Natural killer cell (primary cell): ENCODE measurements around the gene GPATCH11. TPM values are rescaled to one million over a fixed set of nuclear protein-coding genes. Genes with fewer than 3 reads are reported as not detected.

Experiments used
- ATAC-seq, 3 donors: fragments of 150-1000 bp in 2 of 3; fragments of 200-7000 bp in 1 of 3; cut with Tn5 transposase; 1 replicate in 1 of 3; 2 replicates in 2 of 3; pipeline ENCODE4 v1.10.0; 2021; ENCODE audit warnings: mild to moderate bottlenecking in 2 of 3, moderate library complexity in 2 of 3
- DNase-seq, 2 donors: peaks; one replicate each; pipeline versions ENCODE4 v3.0.0 to v3.0.0-alpha.2; 2013 to 2021; ENCODE audit warnings: mixed read lengths in 1 of 2
- H3K27ac ChIP-seq: one replicate; pipeline ENCODE4 v1.5.1; 2013; ENCODE audit warnings: mild to moderate bottlenecking, low read length
- H3K27me3 ChIP-seq: one replicate; pipeline ENCODE4 v1.6.1; 2013; ENCODE audit warnings: low read length; ENCODE audit not compliant: control insufficient read depth, insufficient read depth
- H3K36me3 ChIP-seq: one replicate; pipeline ENCODE4 v1.6.1; 2013; ENCODE audit warnings: low read length; ENCODE audit not compliant: control insufficient read depth, insufficient read depth
- H3K4me1 ChIP-seq: one replicate; pipeline ENCODE4 v1.6.1; 2013; ENCODE audit warnings: low read length; ENCODE audit not compliant: control insufficient read depth, insufficient read depth
- H3K4me3 ChIP-seq: one replicate; pipeline ENCODE4 v1.5.1; 2013; ENCODE audit warnings: low read length
- H3K9me3 ChIP-seq: one replicate; pipeline ENCODE4 v1.6.1; 2013; ENCODE audit warnings: low read length; ENCODE audit not compliant: control insufficient read depth, insufficient read depth
- H3K27ac Mint-ChIP-seq, 2 donors: one replicate each; pipeline ENCODE4 v1.8.0; 2022; ENCODE audit warnings: mild to moderate bottlenecking in 2 of 2, mixed read lengths in 2 of 2, moderate library complexity in 1 of 2
- H3K27me3 Mint-ChIP-seq, 2 donors: one replicate each; pipeline ENCODE4 v1.8.0; 2022; ENCODE audit warnings: low read depth in 2 of 2, mixed read lengths in 2 of 2
- H3K36me3 Mint-ChIP-seq: one replicate; pipeline ENCODE4 v1.8.0; 2022; ENCODE audit warnings: mixed read lengths
- H3K4me1 Mint-ChIP-seq, 2 donors: one replicate each; pipeline ENCODE4 v1.8.0; 2022; ENCODE audit warnings: mixed read lengths in 2 of 2
- H3K4me3 Mint-ChIP-seq: one replicate; pipeline ENCODE4 v1.8.0; 2022; ENCODE audit warnings: mild to moderate bottlenecking, moderate library complexity, mixed read lengths
- H3K9me3 Mint-ChIP-seq, 2 donors: one replicate each; pipeline ENCODE4 v1.8.0; 2022; ENCODE audit warnings: mixed read lengths in 2 of 2
- WGBS: methylation state at CpG from one replicate; pipeline ENCODE4 v1.1.7; 2013; ENCODE audit warnings: missing lambda C conversion rate; ENCODE audit not compliant: insufficient coverage; 5-methylcytosine and 5-hydroxymethylcytosine counted together
- intact Hi-C: fragments of 100-400 bp; cut with micrococcal nuclease; formaldehyde crosslinking; loops from one replicate; pipeline ENCODE4 v1.14.2; 2022
- total RNA-seq, 4 donors: library from RNA; stranded (reverse); fragments of 120-200 nt in 1 of 4; gene quantifications; one replicate each; pipeline versions ENCODE4 v1.2.3 to v1.2.4, GENCODE V29; 2013 to 2022
- TF ChIP-seq, protein P1 (sequence below): fragments of 200-600 bp; IDR thresholded peaks from one replicate; pipeline ENCODE4 v1.8.0; 2022; ENCODE audit warnings: antibody characterized with exemption

Gene GPATCH11
- total RNA-seq, 3 donors from 2014 or later (not counting 1 experiment from before 2014, with no cell fraction given): 6.5 to 18.2 (median 8.6) TPM

DNA sequence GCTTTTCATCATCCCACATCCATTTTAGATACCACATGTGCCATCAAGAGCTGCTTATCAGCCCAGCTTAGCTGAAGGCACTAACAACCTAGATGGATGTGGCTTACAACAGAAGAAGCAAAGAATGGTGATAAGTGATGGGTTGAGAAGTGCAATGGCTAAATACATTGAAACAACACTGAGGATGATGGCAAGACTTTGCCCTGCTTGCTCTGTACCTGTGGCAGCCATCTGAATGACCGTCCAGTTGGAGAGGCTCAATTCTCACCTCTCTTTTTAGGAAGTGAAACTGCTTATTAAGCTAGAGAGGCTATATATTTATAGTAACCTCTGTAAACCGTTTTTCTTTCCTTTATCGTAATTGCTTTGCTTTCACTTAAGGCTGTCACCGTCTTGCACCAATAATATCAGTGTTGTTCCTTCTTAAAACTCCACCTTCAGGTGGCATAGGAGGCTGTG, 5.7 kb downstream of the GPATCH11 start:
- Histone ChIP-seq H3K27ac (no peak overlapping the region), H3K4me1 (peaks cover 5% of the 10 kb centered on the region), H3K4me3 (no peak overlapping the region), H3K27me3 (no peaks in the 10 kb centered on the region), H3K36me3 (peaks cover 51% of the 10 kb centered on the region), H3K9me3 (no peaks in the 10 kb centered on the region)
- H3K27me3 Mint-ChIP-seq: no peaks in the 10 kb centered on the region
- H3K36me3 Mint-ChIP-seq: peaks cover 6% of the 10 kb centered on the region
- ATAC-seq: no peak
- no peak overlapping the region for H3K4me3 Mint-ChIP-seq
- whole genome bisulfite sequencing: no CpG with 5 or more reads among the region's 4 CpGs
- TF ChIP-seq, protein P1, sequence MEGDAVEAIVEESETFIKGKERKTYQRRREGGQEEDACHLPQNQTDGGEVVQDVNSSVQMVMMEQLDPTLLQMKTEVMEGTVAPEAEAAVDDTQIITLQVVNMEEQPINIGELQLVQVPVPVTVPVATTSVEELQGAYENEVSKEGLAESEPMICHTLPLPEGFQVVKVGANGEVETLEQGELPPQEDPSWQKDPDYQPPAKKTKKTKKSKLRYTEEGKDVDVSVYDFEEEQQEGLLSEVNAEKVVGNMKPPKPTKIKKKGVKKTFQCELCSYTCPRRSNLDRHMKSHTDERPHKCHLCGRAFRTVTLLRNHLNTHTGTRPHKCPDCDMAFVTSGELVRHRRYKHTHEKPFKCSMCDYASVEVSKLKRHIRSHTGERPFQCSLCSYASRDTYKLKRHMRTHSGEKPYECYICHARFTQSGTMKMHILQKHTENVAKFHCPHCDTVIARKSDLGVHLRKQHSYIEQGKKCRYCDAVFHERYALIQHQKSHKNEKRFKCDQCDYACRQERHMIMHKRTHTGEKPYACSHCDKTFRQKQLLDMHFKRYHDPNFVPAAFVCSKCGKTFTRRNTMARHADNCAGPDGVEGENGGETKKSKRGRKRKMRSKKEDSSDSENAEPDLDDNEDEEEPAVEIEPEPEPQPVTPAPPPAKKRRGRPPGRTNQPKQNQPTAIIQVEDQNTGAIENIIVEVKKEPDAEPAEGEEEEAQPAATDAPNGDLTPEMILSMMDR: no peak
- no peaks in the 10 kb centered on the region for H3K9me3 Mint-ChIP-seq
- intact Hi-C loops: no loop called here
- no peak for DNase-seq
- peak overlapping the region in 1 of 2 donors; percentile 37 for H3K27ac Mint-ChIP-seq
- H3K4me1 Mint-ChIP-seq: peaks cover 13 to 17% of the 10 kb centered on the region in 2 donors

DNA sequence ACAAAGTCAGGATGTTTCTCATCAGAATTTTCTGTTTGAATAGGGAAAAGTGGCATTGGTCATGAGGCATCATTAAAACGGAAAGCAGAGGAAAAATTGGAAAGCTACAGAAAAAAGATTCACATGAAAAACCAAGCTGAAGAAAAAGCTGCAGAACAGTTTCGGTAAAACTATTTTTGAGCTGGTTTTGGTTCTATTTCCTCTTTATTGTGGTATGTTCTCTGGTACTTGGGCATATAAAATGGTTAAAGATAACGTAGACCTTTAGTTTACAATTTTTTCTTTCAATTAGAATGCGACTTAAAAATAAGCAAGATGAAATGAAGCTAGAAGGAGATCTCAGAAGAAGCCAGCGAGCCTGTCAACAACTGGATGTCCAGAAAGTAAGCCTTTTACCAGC, 7.6 kb downstream of the GPATCH11 start:
- Histone ChIP-seq H3K36me3 (peaks cover 69% of the 10 kb centered on the region), H3K27ac (no peak overlapping the region)

DNA sequence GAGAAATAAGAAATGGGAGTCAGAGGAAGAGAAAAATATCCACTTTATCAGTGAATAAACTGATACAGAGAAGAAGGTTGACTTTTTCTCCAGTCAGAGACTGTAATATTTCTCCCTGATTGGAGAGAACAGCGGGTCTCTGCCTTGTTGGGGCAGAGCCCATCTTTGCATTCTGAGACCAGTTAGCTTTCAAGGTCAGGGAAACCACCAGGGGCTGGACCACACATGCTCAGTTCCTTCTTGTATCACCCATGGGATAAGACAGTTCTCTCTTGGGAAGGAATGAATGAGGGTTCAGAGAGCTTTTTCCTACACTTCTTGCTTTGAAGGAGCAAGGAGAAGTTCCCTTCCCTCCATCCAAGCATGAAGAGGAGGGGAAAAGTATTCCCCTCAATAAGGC, 12.2 kb downstream of the GPATCH11 start:
- Mint-ChIP-seq H3K27ac (peak overlapping the region in 1 of 2 donors; percentile 63), H3K36me3 (peaks cover 20% of the 10 kb centered on the region), H3K9me3 (no peaks in the 10 kb centered on the region), H3K4me3 (no peak overlapping the region), H3K27me3 (no peaks in the 10 kb centered on the region), H3K4me1 (peaks cover 0 to 4% of the 10 kb centered on the region in 2 donors)
- Histone ChIP-seq H3K4me1 (no peaks in the 10 kb centered on the region), H3K9me3 (no peaks in the 10 kb centered on the region), H3K4me3 (no peak overlapping the region), H3K27ac (no peak overlapping the region), H3K36me3 (peaks cover 76% of the 10 kb centered on the region), H3K27me3 (no peaks in the 10 kb centered on the region)
- no peak for ATAC-seq
- WGBS: 89% methylated on average over 1 of the region's 1 CpG
- TF ChIP-seq, protein P1: no peak
- no peak for DNase-seq
- intact Hi-C loops: no loop called here

More for the DNA sequence above, 7.6 kb downstream of the GPATCH11 start:
- no peak for ATAC-seq
- H3K27me3 ChIP-seq: no peaks in the 10 kb centered on the region
- H3K36me3 Mint-ChIP-seq: peaks cover 15% of the 10 kb centered on the region
- no peak overlapping the region for H3K4me3 ChIP-seq
- 61% methylated on average over 4 of the region's 5 CpGs for WGBS
- H3K9me3 Mint-ChIP-seq: no peaks in the 10 kb centered on the region
- H3K4me3 Mint-ChIP-seq: no peak overlapping the region
- H3K27me3 Mint-ChIP-seq: no peaks in the 10 kb centered on the region
- no peaks in the 10 kb centered on the region for H3K9me3 ChIP-seq
- no peak overlapping the region for H3K27ac Mint-ChIP-seq
- TF ChIP-seq, protein P1: no peak
- H3K4me1 ChIP-seq: no peaks in the 10 kb centered on the region
- H3K4me1 Mint-ChIP-seq: peaks cover 11 to 17% of the 10 kb centered on the region in 2 donors
- no peak for DNase-seq
- intact Hi-C loops: no loop called here
